ENCODE data around the gene TBC1D9B.

Gene TBC1D9B

GRCh38 chr5:179820127-179820482 lies 87.6 kb downstream of the TBC1D9B start:
- no peak for DNase-seq

DNA sequence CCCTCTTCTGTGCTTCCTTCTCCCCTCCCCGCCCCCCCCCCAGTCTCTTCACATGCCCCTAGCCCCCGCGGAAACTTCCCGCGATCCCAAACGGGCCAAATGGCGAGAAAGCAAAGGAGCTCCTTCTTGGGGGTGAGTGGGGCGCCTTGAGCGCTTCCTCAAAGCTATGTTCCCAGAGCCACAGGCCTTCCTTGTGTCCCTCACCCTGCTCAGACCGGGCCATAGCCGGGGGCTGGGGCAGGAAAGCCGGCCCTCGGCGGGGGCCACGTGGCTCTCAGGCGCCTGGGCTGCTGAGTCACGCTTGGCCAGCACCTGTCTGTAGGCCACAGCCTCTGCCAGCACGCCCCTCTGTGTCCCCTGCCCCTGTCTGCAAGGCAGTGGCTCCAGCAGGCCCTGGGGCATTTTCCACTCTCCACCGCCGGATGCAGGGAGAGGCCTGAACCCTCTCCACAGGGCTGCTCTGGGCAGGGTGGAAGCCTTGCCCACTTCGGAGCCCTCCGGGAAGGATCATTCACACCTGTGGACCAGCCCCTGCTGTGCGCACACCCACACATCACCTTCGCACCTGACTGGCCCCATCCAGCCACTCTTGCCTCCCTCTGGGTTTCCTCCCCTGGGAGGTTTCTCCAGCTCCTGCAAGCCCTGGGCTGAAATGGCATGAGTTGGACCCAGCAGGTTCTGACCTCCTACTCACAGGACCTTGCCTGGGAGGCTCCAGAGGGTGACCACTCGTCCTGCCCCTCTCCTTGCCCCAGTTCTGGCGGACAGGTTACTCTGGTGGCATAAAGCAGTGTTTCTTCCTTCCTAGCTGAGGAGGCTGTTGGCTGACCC lies 88.2 kb downstream of the TBC1D9B start:
- peak; percentile 47 for DNase-seq

- DNase-seq: peak; percentile 85
These were observed 88.9 kb downstream of the TBC1D9B start for GRCh38 chr5:179818746-179819295.

GRCh38 chr5:179817890-179818745 lies 89.6 kb downstream of the TBC1D9B start:
- DNase-seq: no peak

- DNase-seq: no peak
These were observed 90.2 kb downstream of the TBC1D9B start for GRCh38 chr5:179817470-179817840.

GRCh38 chr5:179816796-179817469 lies 90.8 kb downstream of the TBC1D9B start:
- DNase-seq: no peak

DNA sequence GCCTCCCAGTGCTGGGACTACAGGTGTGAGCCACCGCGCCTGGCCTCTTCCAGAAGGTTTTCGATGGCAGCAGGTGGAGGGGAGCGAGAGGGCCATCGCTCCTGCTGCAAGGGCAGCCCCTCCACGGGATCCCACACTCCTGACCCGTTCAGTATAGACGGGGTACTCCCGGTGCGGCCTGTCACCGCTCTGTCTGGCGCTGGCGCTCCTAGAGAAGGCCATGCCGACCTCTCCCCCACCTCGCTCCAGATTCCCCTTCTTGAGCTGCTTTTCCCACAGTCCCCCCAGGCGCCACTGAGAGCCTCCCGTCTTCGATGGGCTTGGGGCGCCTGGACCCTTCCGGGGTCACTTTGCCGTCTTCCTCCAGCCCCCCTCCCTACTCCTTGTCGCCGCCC lies 91.3 kb downstream of the TBC1D9B start:
- no peak for DNase-seq

DNA sequence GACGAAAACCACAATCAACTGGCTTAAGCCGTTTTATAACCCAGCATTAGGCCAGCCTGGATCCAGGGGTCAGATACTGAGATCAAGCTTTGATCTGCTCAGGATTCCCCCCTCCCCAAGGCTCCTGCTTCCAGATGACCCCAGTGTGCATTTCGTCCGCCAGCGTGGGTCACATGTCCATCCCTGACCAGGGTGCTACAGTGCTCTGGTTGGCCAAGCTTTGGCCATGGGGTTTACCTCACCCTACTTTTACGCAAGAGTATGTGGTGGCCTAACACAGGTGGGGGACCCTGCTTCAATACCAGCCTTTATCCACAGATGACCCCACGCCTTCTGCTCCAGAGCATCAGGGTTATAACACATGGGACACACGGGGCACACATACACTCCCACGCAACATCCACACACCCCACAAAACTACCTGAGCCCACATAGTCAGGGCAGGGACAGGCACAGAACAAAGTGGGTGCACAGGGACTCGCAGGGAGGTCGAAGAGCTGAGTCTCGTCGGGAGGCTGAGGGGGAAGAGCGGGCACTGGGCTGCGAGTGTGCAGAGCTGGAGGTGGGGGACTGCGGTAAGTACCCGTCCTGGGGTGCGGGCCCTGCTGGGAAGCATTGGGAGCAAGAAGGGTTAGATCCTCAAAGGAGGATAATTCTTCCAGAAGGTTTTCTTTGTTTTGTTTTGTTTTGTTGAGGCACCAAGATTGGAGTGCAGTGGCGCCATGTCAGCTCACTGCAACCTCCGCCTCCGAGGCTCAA lies 92.0 kb downstream of the TBC1D9B start:
- no peak for DNase-seq

GRCh38 chr5:179814090-179814489 lies 93.6 kb downstream of the TBC1D9B start:
- DNase-seq: no peak

- DNase-seq: no peak
These were observed 94.6 kb downstream of the TBC1D9B start for GRCh38 chr5:179812997-179813607.

- DNase-seq: no peak
These were observed 95.4 kb downstream of the TBC1D9B start for GRCh38 chr5:179812135-179812825.

Measured in fibroblast of skin of scalp (primary cell).